Measurements from ENCODE around the gene CHP2.

CHP2 gene

DNA sequence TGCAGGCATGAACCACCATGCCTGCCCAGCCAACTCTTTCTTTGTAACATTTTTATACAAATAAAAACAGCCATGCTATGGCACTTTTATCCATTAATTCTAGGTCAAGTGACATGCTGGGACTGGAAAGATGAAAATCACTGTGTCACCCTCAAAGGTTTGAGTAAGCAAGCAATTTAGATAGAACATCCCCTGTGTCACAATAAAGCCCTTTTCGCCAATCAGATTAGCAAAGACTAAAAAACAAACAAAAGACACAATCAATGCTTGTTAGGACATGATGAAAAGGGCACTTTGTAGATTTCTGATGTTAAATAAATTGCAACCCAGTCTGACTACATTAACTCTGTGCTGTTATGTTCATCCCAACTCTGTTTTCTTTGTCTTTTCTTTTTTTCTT is 26.4 kb downstream of the CHP2 start:
- no peak for TF ChIP-seq CTCF (IDR thresholded peaks at IDR 0.05; ENCODE audit: extremely low read depth, insufficient read depth, missing control alignments)
- in situ Hi-C loops (cut with MboI; ENCODE audit: low pct_unique_long_range_greater_than_20kb, low sequenced_read_pairs, unreplicated experiment) = no loop called here
- no peak for DNase-seq (ENCODE audit: low spot score)

GRCh38 chr16:23784811-23785447 is 30.1 kb downstream of the CHP2 start:
- DNase-seq (ENCODE audit: low spot score) = no peak
- TF ChIP-seq CTCF (IDR thresholded peaks at IDR 0.05; ENCODE audit: extremely low read depth, insufficient read depth, missing control alignments) = no peak
- in situ Hi-C loops (cut with MboI; ENCODE audit: low pct_unique_long_range_greater_than_20kb, low sequenced_read_pairs, unreplicated experiment) = no loop called here

GRCh38 chr16:23785842-23786241 is 31.0 kb downstream of the CHP2 start:
- no peak for TF ChIP-seq CTCF (IDR thresholded peaks at IDR 0.05; ENCODE audit: extremely low read depth, insufficient read depth, missing control alignments)
- in situ Hi-C loops (cut with MboI; ENCODE audit: low pct_unique_long_range_greater_than_20kb, low sequenced_read_pairs, unreplicated experiment) = no loop called here
- DNase-seq (ENCODE audit: low spot score) = no peak

DNA sequence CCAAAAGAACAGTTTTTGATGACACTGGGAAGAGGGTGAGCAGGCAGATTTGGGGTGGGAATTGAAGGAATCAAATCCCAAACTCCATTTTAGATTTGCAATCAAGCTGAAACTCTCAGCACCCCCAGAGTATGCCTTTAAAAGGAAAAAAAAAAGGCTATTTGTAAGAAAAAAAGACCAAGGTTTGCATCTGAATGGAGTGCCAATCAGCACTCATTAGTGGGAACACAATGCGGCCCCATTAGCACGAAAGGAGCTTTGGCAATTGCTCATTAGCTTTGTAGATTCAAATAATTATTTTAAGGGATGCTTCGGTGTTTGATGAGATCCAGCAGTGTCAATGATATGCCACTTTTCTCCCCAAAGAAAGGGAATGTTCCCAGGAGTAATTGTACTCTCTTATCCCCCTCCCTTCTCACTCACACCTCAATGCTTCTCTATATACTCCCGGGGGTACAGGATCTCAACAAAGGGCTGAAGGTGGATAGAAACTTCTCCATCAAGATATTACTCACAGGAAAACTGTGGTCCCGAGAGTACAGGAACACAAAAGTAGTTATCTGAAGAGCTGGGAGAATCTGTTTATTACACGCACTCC is 32.2 kb downstream of the CHP2 start:
- no peak for TF ChIP-seq CTCF (IDR thresholded peaks at IDR 0.05; ENCODE audit: extremely low read depth, insufficient read depth, missing control alignments)
- in situ Hi-C loops (cut with MboI; ENCODE audit: low pct_unique_long_range_greater_than_20kb, low sequenced_read_pairs, unreplicated experiment) = no loop called here
- no peak for DNase-seq (ENCODE audit: low spot score)

GRCh38 chr16:23788685-23789084 is 33.9 kb downstream of the CHP2 start:
- in situ Hi-C loops (cut with MboI; ENCODE audit: low pct_unique_long_range_greater_than_20kb, low sequenced_read_pairs, unreplicated experiment) = no loop called here
- no peak for DNase-seq (ENCODE audit: low spot score)
- TF ChIP-seq CTCF (IDR thresholded peaks at IDR 0.05; ENCODE audit: extremely low read depth, insufficient read depth, missing control alignments) = no peak

GRCh38 chr16:23795378-23795777 is 40.6 kb downstream of the CHP2 start:
- in situ Hi-C loops (cut with MboI; ENCODE audit: low pct_unique_long_range_greater_than_20kb, low sequenced_read_pairs, unreplicated experiment) = no loop called here
- DNase-seq (ENCODE audit: low spot score) = no peak
- no peak for TF ChIP-seq CTCF (IDR thresholded peaks at IDR 0.05; ENCODE audit: extremely low read depth, insufficient read depth, missing control alignments)
